ENCODE results near the gene CHRNB1. TPM values are rescaled to one million over a fixed set of nuclear protein-coding genes. Genes with fewer than 3 reads are reported as not detected.

Gene CHRNB1
- polyA plus RNA-seq, 1 donor, result 86.6 TPM

- no peak for DNase-seq
Measured at GRCh38 chr17:7486181-7486580, 41.3 kb downstream of the CHRNB1 start.

DNA sequence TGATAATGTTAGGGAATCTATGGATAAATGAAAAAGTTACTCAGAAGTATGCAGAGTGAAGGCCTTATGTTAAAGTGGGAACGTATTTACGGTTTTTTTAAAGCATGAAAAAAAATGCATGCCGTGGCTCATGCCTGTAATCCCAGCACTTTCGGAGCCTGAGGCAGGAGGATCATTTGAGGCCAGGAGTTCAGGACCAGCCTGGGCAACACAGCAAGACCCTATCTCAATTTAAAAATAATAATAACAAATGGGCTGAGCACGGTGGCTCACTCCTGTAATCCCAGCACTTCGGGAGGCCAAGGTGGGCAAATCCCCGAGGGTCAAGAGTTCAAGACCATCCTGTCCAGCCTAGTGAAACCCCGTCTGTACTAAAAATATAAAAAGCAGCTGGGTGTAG lies 45.3 kb downstream of the CHRNB1 start:
- no peak for DNase-seq

DNA sequence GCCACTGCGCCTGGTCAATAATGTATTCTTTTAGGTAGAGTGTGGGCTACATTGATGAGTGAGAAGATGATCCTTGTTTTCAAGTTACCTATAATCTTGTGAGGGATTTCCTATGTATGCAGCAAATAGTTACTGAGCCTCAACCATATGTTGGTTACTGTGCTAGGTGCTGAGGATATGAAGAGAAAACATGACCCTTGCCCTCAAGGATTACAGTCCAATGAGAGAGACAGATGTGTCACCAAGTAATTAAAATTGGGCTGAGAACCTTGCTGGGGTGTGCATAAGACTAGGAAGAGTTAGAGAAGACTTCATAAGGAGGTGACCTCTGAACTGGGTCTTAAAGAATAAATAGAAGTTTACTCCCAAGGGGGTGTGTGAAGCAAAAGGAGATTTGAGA lies 46.7 kb downstream of the CHRNB1 start:
- DNase-seq, result no peak

DNA sequence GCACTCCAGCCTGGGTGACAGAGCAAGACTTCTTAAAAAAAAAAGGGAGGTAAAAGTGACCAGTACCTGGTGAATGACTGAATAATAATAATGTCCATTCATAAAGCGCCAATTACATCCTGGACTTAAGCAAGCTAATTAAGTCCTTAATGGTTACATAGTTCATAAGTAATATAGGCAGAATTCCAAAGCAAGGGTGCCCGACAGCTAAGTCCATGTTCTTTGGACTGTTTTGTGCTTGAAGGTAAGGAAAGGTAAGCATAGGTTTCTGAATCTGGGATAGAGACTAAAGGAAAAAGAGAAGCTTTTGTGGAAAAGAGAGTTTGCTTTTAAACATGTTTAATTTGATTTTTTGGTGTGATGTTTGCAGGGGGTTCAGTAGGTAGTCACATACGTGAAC lies 49.1 kb downstream of the CHRNB1 start:
- no peak for DNase-seq

- DNase-seq, result no peak
Measured at GRCh38 chr17:7495906-7496434, 51.1 kb downstream of the CHRNB1 start.

DNA sequence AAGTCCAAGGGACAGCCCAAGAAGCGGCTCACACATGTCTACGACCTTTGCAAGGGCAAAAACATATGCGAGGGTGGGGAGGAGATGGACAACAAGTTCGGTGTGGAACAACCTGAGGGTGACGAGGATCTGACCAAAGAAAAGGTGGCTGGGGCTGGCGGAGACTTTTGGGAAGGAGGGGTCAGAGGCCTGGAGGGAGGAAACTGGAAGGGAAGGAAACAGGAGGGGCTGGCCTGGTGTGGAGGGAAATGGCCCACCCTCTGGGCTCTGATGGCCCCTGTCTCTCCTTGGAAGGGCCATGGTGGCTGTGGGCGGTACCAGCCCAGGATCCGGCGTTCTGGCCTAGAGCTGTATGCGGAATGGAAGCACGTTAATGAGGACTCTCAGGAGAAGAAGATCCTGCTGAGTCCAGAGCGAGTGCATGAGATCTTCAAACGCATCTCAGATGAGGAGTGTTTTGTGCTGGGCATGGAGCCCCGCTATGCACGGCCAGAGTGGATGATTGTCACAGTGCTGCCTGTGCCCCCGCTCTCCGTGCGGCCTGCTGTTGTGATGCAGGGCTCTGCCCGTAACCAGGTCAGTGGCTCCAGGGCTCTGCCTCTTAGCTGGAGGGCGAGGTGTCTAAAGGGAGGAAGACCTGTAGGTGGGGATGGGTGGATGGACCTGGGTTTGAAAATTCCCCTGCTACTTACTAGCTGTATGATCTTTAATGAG lies 51.8 kb downstream of the CHRNB1 start:
- DNase-seq, result no peak

DNA sequence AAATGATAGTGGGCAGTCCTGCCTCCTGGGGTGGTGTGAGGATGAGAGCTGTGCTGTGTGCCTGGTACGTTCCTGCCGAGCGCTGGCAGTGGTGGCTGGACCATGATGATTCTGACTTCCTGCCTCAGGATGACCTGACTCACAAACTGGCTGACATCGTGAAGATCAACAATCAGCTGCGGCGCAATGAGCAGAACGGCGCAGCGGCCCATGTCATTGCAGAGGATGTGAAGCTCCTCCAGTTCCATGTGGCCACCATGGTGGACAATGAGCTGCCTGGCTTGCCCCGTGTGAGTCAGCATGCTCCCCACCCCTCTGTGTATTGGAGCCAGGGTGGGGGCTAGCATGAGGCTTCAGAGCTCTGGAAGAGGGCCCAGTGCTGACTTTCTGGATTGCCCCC lies 52.4 kb downstream of the CHRNB1 start:
- DNase-seq, result no peak

DNA sequence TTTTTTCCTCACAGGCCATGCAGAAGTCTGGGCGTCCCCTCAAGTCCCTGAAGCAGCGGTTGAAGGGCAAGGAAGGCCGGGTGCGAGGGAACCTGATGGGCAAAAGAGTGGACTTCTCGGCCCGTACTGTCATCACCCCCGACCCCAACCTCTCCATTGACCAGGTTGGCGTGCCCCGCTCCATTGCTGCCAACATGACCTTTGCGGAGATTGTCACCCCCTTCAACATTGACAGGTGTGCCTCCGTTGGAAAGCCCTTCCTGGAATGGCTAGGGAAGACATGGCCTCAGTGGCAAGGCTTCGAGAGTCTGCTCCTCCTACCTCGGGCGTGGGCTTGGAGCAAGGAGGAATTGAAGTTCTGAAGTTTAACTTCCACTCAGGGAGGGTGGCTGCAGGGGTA lies 52.8 kb downstream of the CHRNB1 start:
- no peak for DNase-seq

GRCh38 chr17:7499161-7499560 lies 54.3 kb downstream of the CHRNB1 start:
- DNase-seq, result no peak

GRCh38 chr17:7501729-7502128 lies 56.9 kb downstream of the CHRNB1 start:
- no peak for DNase-seq

- no peak for DNase-seq
Measured at GRCh38 chr17:7502171-7502847, 57.4 kb downstream of the CHRNB1 start.

DNA sequence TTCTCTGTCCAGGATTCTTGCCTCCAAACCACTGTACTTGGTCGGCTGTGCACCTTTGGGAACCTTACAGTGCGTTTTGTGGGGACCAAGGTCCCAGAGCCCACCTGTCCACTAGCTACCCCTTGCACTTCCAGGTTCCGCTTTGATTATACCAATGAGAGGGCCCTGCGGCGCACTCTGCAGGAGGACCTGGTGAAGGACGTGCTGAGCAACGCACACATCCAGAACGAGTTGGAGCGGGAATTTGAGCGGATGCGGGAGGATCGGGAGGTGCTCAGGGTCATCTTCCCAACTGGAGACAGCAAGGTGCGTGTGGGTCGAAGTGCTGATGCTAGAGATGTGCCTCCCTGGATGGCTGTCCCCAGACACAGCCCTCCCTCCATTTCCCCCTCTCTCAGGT lies 58.1 kb downstream of the CHRNB1 start:
- DNase-seq, result no peak

DNA sequence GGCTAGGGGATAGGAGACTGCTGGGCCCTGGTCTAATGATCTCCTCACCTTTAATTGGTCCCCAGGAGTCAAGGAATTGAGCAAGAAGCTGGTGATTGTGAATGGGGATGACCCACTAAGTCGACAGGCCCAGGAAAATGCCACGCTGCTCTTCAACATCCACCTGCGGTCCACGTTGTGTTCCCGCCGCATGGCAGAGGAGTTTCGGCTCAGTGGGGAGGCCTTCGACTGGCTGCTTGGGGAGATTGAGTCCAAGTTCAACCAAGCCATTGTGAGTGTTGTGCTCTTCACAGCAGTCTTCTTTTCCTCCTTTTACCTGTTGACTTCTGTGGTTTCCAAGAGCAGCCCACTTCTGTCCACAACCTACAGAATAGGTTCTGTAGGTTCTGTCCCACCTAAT lies 58.7 kb downstream of the CHRNB1 start:
- DNase-seq, result no peak

Other genes with a start within 250 kb of the CHRNB1 start
- 18.6 TPM for gene DLG4, start 225.2 kb upstream of the CHRNB1 start, polyA plus RNA-seq (ENCODE audit: insufficient read length)
- gene ACADVL, start 225.1 kb upstream of the CHRNB1 start, polyA plus RNA-seq (ENCODE audit: insufficient read length), result 260 TPM
- gene DVL2, start 210.5 kb upstream of the CHRNB1 start, polyA plus RNA-seq (ENCODE audit: insufficient read length), result 40.6 TPM
- gene PHF23, start 205.6 kb upstream of the CHRNB1 start, polyA plus RNA-seq (ENCODE audit: insufficient read length), result 34.4 TPM
- gene GABARAP, start 202.6 kb upstream of the CHRNB1 start, polyA plus RNA-seq (ENCODE audit: insufficient read length), result 269 TPM
- gene CTDNEP1, start 193.3 kb upstream of the CHRNB1 start, polyA plus RNA-seq (ENCODE audit: insufficient read length), result 184 TPM
- 46.1 TPM for gene ELP5, start 192.8 kb upstream of the CHRNB1 start, polyA plus RNA-seq (ENCODE audit: insufficient read length)
- gene CLDN7, start 182.6 kb upstream of the CHRNB1 start, polyA plus RNA-seq (ENCODE audit: insufficient read length), result 1.6 TPM
- gene SLC2A4, start 163.3 kb upstream of the CHRNB1 start, polyA plus RNA-seq (ENCODE audit: insufficient read length), result 42.0 TPM
- gene YBX2, start 150.4 kb upstream of the CHRNB1 start, polyA plus RNA-seq (ENCODE audit: insufficient read length), result 3.6 TPM
- gene EIF5A, start 137.4 kb upstream of the CHRNB1 start, polyA plus RNA-seq (ENCODE audit: insufficient read length), result 295 TPM
- gene GPS2, start 129.7 kb upstream of the CHRNB1 start, polyA plus RNA-seq (ENCODE audit: insufficient read length), result 68.4 TPM
- 23.9 TPM for gene NEURL4, start 115.7 kb upstream of the CHRNB1 start, polyA plus RNA-seq (ENCODE audit: insufficient read length)
- gene ACAP1, start 108.5 kb upstream of the CHRNB1 start, polyA plus RNA-seq (ENCODE audit: insufficient read length), result 13.6 TPM
- 8.9 TPM for gene KCTD11, start 92.9 kb upstream of the CHRNB1 start, polyA plus RNA-seq (ENCODE audit: insufficient read length)
- gene TMEM95, start 89.9 kb upstream of the CHRNB1 start, polyA plus RNA-seq (ENCODE audit: insufficient read length), result not detected
- 0.66 TPM for gene TNK1, start 64.0 kb upstream of the CHRNB1 start, polyA plus RNA-seq (ENCODE audit: insufficient read length)
- 31.1 TPM for gene PLSCR3, start 50.5 kb upstream of the CHRNB1 start, polyA plus RNA-seq (ENCODE audit: insufficient read length)
- gene TMEM256, start 41.0 kb upstream of the CHRNB1 start, polyA plus RNA-seq (ENCODE audit: insufficient read length), result 52.9 TPM
- 31.4 TPM for gene NLGN2, start 37.2 kb upstream of the CHRNB1 start, polyA plus RNA-seq (ENCODE audit: insufficient read length)
- gene SPEM1, start 24.7 kb upstream of the CHRNB1 start, polyA plus RNA-seq (ENCODE audit: insufficient read length), result not detected
- not detected for gene SPEM2, start 19.4 kb upstream of the CHRNB1 start, polyA plus RNA-seq (ENCODE audit: insufficient read length)
- gene SPEM3, start 16.2 kb upstream of the CHRNB1 start, polyA plus RNA-seq (ENCODE audit: insufficient read length), result not detected
- gene TMEM102, start 9.6 kb upstream of the CHRNB1 start, polyA plus RNA-seq (ENCODE audit: insufficient read length), result 1.5 TPM
- 2.6 TPM for gene FGF11, start 5.5 kb upstream of the CHRNB1 start, polyA plus RNA-seq (ENCODE audit: insufficient read length)
- gene ZBTB4, start 34.6 kb downstream of the CHRNB1 start, polyA plus RNA-seq (ENCODE audit: insufficient read length), result 27.5 TPM
- gene SLC35G6, start 36.4 kb downstream of the CHRNB1 start, polyA plus RNA-seq (ENCODE audit: insufficient read length), result 0.13 TPM
- gene POLR2A, start 39.3 kb downstream of the CHRNB1 start, polyA plus RNA-seq (ENCODE audit: insufficient read length), result 70.0 TPM
- 32.4 TPM for gene TNFSF12, start 104.0 kb downstream of the CHRNB1 start, polyA plus RNA-seq (ENCODE audit: insufficient read length)
- 4.0 TPM for gene TNFSF13, start 113.7 kb downstream of the CHRNB1 start, polyA plus RNA-seq (ENCODE audit: insufficient read length)
- 34.1 TPM for gene SENP3, start 116.9 kb downstream of the CHRNB1 start, polyA plus RNA-seq (ENCODE audit: insufficient read length)
- gene CD68, start 134.6 kb downstream of the CHRNB1 start, polyA plus RNA-seq (ENCODE audit: insufficient read length), result 55.2 TPM
- 38.6 TPM for gene MPDU1, start 138.8 kb downstream of the CHRNB1 start, polyA plus RNA-seq (ENCODE audit: insufficient read length)
- gene SOX15, start 145.0 kb downstream of the CHRNB1 start, polyA plus RNA-seq (ENCODE audit: insufficient read length), result 2.3 TPM
- 38.3 TPM for gene FXR2, start 169.8 kb downstream of the CHRNB1 start, polyA plus RNA-seq (ENCODE audit: insufficient read length)
- gene SAT2, start 182.8 kb downstream of the CHRNB1 start, polyA plus RNA-seq (ENCODE audit: insufficient read length), result 64.4 TPM
- gene SHBG, start 185.1 kb downstream of the CHRNB1 start, polyA plus RNA-seq (ENCODE audit: insufficient read length), result 1.0 TPM
- gene ATP1B2, start 205.9 kb downstream of the CHRNB1 start, polyA plus RNA-seq (ENCODE audit: insufficient read length), result 33.8 TPM
- gene TP53, start 242.4 kb downstream of the CHRNB1 start, polyA plus RNA-seq (ENCODE audit: insufficient read length), result 44.1 TPM
- gene WRAP53, start 243.4 kb downstream of the CHRNB1 start, polyA plus RNA-seq (ENCODE audit: insufficient read length), result 8.0 TPM